GM12874 (cell line): ENCODE data around the gene DOHH.
A peak's percentile ranks its signal among the peaks of the same experiment; 100 is the strongest.

Experiments used
- TF ChIP-seq, protein P1 (sequence below): IDR thresholded peaks from 2 replicates; pipeline ENCODE4 v1.5.1; 2011; ENCODE audit warnings: low read depth, mild to moderate bottlenecking, control low read depth, low read length, moderate library complexity; ENCODE audit not compliant: insufficient read depth

Gene DOHH

DNA sequence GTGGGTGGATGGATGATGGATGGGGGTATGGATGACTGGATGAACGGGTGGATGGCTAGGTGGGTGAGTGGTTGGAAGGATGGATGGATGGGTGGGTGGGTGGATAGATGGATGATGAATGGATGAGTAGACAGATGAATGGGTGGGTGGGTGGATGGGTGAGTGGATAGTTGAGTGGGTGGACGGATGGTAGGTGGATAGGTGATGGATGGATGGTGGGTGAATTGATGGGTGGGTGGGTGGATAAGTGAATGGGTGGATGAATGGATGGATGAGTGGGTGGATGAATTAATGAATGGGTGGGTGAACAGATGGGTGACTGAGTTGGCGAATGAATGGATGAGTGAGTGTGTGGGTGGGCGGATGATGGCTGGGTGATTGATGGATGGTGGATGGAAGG, 25.0 kb downstream of the DOHH start:
- TF ChIP-seq, protein P1, sequence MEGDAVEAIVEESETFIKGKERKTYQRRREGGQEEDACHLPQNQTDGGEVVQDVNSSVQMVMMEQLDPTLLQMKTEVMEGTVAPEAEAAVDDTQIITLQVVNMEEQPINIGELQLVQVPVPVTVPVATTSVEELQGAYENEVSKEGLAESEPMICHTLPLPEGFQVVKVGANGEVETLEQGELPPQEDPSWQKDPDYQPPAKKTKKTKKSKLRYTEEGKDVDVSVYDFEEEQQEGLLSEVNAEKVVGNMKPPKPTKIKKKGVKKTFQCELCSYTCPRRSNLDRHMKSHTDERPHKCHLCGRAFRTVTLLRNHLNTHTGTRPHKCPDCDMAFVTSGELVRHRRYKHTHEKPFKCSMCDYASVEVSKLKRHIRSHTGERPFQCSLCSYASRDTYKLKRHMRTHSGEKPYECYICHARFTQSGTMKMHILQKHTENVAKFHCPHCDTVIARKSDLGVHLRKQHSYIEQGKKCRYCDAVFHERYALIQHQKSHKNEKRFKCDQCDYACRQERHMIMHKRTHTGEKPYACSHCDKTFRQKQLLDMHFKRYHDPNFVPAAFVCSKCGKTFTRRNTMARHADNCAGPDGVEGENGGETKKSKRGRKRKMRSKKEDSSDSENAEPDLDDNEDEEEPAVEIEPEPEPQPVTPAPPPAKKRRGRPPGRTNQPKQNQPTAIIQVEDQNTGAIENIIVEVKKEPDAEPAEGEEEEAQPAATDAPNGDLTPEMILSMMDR: no peak

DNA sequence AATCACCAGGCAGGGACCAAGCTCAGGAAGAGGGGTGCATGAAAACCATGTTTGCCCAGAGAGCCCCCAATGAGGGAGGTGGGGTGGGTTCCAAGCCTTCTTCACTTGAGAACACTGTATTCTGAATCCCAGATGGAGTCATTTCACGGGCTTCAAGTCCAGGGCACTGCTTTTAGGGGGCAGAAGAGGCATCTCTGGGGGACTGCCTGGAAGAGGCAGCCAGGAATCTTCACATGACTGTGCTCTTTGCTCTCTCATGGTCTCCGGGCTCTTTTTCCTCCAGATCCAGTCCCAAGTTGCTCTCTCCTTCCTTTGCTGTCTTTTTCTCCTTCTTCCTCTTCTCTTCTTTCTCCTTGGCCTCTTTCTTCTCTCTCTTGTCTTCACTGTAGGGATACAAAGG, 25.9 kb downstream of the DOHH start:
- TF ChIP-seq, protein P1: no peak

DNA sequence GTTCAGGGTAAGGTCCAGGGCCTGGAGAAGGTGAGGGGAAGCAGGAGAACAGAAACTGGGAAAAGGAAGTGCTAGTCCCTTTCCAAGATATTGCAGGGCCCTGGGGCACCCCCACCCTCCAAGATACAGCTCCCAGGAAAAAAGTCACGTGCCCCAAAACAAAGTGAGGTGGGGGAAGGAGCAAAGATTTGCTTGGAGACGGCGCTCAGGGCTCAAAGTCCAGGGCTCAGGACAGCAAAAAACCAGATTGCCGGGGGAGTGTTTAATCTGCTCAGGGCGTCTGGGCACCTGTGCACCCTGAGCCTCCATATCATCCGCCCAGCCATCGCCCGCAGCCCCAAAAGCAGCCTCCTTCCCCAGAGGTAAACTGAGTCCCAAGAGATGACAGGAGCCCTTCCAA, 26.5 kb downstream of the DOHH start:
- TF ChIP-seq, protein P1: no peak

DNA sequence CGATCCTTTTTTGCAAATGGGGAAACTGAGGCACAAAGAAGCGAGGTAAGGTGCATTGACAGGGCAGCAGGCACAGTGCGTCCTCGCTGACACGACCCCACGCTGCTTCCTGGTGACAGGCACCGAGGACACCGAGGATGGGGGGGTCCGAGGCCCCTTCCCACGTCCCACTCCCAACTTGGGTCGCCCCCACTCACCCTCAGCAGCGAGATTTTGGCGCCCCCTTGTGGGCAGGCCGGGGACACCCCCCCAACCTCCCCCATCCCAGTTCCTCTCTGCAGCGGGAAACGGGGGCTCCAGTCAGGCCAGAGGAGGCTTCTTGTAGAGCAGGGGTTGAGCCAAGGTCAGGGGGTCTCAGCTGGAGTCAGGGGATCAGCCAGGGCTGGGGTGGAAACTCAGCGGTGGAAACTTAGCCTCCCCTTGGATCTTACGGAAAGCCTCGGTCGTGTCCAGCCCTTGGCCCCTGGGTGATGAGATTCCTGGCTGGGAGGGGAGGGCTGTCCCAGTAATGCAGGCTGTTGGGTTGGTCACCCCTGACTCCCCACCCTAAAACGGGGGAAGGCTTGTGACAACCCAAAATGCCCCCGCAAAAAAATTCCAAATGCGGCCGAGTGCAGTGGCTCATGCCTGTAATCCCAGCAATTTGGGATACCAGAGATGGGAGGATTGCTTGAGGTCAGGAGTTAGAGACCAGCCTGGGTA, 28.4 kb downstream of the DOHH start:
- TF ChIP-seq, protein P1: peak; percentile 87

DNA sequence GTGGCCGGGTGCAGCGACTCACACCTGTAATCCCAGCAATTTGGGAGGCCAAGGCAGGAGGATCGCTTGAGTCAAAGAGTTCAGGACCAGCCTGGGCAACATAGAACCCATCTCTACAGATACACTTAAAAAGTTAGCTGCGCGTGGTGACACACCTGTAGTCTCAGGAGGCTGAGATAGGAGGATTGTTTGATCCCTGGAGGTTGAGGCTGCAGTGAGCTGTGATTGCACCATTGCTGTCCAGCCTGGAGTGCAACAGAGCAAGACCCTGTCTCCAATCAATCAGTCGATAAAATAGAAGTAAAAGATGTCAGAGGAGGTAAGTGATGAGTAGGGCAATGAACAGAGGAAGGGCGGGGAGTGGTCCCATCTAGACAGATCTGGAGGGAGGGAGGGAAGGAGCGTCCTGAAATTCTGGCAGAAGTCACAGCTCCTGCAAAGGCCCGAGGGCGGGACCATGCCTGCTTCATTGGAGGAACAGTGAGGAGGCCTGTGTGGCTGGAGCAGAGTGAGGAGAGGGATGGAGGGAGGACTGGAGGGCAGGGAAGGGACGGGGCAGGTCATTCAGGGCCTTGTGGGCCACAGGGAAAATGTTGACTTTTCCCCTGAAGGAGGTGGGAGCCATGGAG, 29.9 kb downstream of the DOHH start:
- TF ChIP-seq, protein P1: no peak

DNA sequence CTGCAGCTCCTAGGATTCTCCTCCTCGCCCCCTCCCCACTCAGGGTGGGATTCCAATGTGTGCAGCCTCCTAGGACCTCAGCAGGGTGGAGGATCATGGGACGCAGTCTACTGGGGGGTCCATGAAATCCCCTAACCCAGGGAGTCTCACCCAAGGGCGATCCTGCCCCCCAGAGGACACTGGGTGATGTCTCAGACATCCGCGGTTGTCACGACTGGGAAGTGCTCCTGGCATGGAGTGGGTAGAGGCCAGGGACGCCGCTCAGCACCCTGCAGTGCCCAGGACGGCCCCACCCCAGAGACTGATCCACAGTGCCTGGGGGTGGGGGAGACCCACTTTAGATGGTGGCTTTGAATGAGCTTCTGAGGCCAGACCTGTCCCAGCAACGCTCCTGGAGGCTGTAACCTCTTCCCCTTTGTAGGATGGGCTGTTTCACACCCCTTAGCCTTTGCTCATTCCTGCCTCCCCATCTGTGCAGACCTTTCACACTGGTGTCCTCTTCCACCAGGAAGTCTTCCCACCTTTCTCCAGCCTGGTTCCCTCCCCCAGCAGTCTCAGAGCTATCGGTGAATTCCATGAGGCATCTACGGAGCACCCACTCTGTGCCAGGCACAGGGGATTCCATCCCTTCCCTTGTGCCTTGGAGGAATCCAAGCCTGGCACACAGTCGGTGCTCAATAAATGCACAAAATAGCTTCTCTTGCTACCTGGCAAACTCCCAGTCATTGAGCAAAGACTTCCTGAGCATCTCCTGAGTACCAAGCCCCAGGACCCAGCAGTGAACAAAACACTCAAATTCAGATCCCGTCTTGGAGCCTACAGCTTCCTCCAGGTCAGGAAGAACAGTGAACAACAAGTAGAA, 30.6 kb downstream of the DOHH start:
- TF ChIP-seq, protein P1: no peak

DNA sequence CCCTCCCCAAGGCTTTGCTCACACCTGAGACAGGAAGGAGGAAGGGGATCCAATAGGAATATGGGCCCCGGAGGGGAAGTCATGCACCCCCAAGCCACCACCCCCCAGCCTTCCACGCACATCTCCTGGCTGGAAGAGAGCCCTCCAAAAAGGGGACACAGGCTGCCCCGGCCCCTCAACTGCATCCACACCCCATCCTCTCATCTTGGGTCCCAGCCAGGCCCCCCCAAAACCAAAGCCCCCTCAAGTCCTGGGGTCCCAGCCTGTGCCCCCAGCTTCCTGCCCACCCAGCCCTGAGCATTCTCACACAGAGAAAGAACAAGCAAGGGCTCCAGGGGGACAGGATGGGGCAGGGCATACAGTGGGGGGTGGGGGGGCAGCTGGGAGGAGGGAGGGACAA, 32.3 kb downstream of the DOHH start:
- TF ChIP-seq, protein P1: no peak
